Calu3 (cell line): ENCODE measurements around the gene RAP2A. TPM values are rescaled to one million over a fixed set of nuclear protein-coding genes. Genes with fewer than 3 reads are reported as not detected.

ENCODE experiments used
- BruUV-seq: library from RNA; stranded (reverse); fragments of 400-500 nt; replicated peaks from 2 replicates; lab custom pipeline; 2021; lab: Mats Ljungman, UMichigan
- CTCF ChIA-PET: fragments of 300-600 bp; sonication (Branson Sonifier 250); formaldehyde crosslinking; loops from one replicate; lab custom pipeline; 2022; ENCODE audit warnings: antibody characterized with exemption; lab: Charles Lee
- DNase-seq: peaks from one replicate; pipeline ENCODE4 v3.0.0; 2022
- H3K27ac Mint-ChIP-seq: one replicate; pipeline ENCODE4 v1.8.0; 2022; ENCODE audit warnings: mixed read lengths; ENCODE audit not compliant: unreplicated experiment
- H3K27me3 Mint-ChIP-seq: one replicate; pipeline ENCODE4 v1.8.0; 2022; ENCODE audit warnings: mixed read lengths; ENCODE audit not compliant: unreplicated experiment
- H3K36me3 Mint-ChIP-seq: one replicate; pipeline ENCODE4 v1.8.0; 2022; ENCODE audit warnings: mild to moderate bottlenecking, moderate library complexity, mixed read lengths; ENCODE audit not compliant: insufficient read depth, unreplicated experiment
- H3K4me1 Mint-ChIP-seq: one replicate; pipeline ENCODE4 v1.8.0; 2022; ENCODE audit warnings: mild to moderate bottlenecking, low read depth, mixed read lengths; ENCODE audit not compliant: unreplicated experiment
- H3K4me3 Mint-ChIP-seq: one replicate; pipeline ENCODE4 v1.8.0; 2022; ENCODE audit warnings: mild to moderate bottlenecking, low read depth, moderate library complexity, mixed read lengths; ENCODE audit not compliant: unreplicated experiment
- H3K9me3 Mint-ChIP-seq: one replicate; pipeline ENCODE4 v1.8.0; 2022; ENCODE audit warnings: low read depth, mixed read lengths; ENCODE audit not compliant: unreplicated experiment
- intact Hi-C: fragments of 100-400 bp; cut with micrococcal nuclease; formaldehyde crosslinking; loops from one replicate; pipeline ENCODE4 v1.10.0; 2022; ENCODE audit not compliant: unreplicated experiment
- total RNA-seq: library from RNA; stranded (reverse); gene quantifications from 2 replicates; pipeline ENCODE4 v1.2.3, GENCODE V29; 2022
- TF ChIP-seq, protein P1 (sequence below): fragments of 200-600 bp; IDR thresholded peaks from one replicate; pipeline ENCODE4 v1.8.0; 2022; ENCODE audit warnings: antibody characterized with exemption; ENCODE audit not compliant: unreplicated experiment

Gene RAP2A
- total RNA-seq, 1 experiment from 2014 or later: 7.7 TPM

DNA sequence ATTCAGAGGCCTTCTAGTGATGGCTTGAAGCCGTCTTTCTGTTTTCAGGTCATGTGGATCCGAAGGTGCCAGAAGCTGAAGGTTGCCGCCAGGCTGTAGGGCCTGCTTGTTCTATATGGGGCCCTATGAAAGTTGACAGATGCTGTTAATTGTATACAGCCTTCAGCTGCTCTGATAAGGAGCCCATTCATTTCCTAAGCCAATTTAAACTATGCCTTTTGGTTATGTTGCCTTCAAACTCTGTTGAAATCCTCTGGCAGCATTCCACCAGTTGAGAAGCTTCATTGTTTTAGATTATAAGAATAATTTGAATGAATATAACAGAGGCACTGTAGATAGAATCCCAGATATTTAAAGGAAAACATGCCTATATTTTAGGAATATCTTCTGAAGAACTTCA lies 34.4 kb downstream of the RAP2A start:
- no peaks in the 10 kb centered on the region for H3K4me1 Mint-ChIP-seq
- H3K36me3 Mint-ChIP-seq: no peaks in the 10 kb centered on the region
- no peak overlapping the region for H3K27ac Mint-ChIP-seq
- intact Hi-C loops: no loop called here
- H3K27me3 Mint-ChIP-seq: no peaks in the 10 kb centered on the region
- no peaks in the 10 kb centered on the region for H3K9me3 Mint-ChIP-seq
- CTCF ChIA-PET: no interaction called here
- TF ChIP-seq, protein P1, sequence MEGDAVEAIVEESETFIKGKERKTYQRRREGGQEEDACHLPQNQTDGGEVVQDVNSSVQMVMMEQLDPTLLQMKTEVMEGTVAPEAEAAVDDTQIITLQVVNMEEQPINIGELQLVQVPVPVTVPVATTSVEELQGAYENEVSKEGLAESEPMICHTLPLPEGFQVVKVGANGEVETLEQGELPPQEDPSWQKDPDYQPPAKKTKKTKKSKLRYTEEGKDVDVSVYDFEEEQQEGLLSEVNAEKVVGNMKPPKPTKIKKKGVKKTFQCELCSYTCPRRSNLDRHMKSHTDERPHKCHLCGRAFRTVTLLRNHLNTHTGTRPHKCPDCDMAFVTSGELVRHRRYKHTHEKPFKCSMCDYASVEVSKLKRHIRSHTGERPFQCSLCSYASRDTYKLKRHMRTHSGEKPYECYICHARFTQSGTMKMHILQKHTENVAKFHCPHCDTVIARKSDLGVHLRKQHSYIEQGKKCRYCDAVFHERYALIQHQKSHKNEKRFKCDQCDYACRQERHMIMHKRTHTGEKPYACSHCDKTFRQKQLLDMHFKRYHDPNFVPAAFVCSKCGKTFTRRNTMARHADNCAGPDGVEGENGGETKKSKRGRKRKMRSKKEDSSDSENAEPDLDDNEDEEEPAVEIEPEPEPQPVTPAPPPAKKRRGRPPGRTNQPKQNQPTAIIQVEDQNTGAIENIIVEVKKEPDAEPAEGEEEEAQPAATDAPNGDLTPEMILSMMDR: no peak
- BruUV-seq: no TSS peak
- DNase-seq: no peak
- no peak overlapping the region for H3K4me3 Mint-ChIP-seq

DNA sequence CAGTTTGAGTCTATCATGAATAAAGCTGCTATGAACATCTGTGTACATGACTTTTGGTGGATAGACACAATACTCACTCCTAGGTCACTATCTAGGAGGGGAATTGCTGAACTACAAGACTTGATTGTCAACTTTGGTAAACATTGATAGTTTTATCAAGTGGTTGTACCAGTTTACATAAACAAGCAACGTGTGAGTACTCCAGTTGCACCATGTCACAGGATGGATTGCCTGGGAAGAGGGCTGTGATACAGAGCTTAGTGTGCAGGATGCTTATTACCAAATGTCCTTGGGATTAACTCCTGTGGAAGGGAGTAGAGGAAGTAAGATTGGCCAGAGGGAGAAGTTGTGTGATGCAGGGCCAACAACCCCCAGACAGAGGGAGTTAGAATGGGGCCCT lies 37.7 kb downstream of the RAP2A start:
- intact Hi-C loops: no loop called here
- Mint-ChIP-seq H3K36me3 (no peaks in the 10 kb centered on the region), H3K27ac (no peak overlapping the region), H3K9me3 (no peaks in the 10 kb centered on the region), H3K4me1 (no peaks in the 10 kb centered on the region), H3K4me3 (no peak overlapping the region), H3K27me3 (no peaks in the 10 kb centered on the region)
- no peak for DNase-seq
- BruUV-seq: no TSS peak
- CTCF ChIA-PET: no interaction called here
- TF ChIP-seq, protein P1: no peak

DNA sequence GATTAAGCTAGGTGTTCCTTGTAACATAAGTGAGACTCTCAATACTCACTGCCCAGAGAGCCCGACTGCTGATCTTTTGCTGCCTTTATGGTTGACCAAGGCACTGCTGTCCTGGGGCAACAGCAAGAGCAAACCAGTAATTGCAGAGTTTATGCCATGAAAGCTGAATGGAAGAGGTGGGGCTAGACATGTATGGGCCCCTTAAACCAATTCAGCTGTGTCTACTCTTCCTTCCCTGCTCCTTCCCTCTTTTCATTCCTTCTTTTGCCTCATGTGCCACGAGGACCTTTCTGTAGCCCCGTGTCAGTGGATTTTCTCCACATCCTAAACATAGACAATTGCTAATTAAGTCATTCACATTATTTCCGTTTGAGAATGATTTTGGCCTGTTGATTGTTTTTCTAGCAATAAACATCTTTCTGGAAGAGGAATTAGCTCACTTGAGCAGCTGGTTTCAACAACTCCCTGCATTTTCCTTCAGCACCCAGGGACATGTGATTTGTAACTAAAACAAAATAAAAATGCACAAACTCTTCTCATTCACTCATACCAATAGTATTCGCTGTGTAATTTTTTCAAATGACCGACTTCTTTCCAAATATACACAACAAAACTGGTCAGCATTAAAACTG lies 40.5 kb downstream of the RAP2A start:
- DNase-seq: no peak
- intact Hi-C loops: no loop called here
- no peaks in the 10 kb centered on the region for H3K27me3 Mint-ChIP-seq
- H3K4me1 Mint-ChIP-seq: no peaks in the 10 kb centered on the region
- no peaks in the 10 kb centered on the region for H3K36me3 Mint-ChIP-seq
- H3K9me3 Mint-ChIP-seq: no peaks in the 10 kb centered on the region
- CTCF ChIA-PET: interaction anchor here (1.4 kb wide), 1 partner anchor 11 kb away, joined by 3 read pairs; no protein-coding TSS in a partner anchor
- TF ChIP-seq, protein P1: no peak
- no TSS peak for BruUV-seq
- H3K27ac Mint-ChIP-seq: no peak overlapping the region
- no peak overlapping the region for H3K4me3 Mint-ChIP-seq

DNA sequence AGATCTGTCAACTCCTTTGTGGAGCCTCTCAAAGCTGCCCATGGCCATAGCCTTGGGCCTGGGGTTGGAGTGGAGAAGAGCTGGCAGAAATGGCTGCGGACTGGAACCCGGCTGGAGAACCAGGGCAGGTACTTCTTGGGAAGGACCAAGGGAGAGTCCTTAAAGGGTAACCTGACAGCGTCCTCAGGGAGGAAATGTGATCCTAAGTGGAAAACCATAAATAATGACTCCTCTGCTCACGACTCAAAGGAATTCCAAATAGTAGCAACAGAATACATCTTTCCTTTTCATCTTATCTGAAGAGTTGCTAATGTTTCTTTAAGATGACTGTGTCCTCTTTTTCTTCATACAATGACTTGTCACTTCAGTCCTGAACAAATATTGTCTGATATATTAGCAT lies 41.0 kb downstream of the RAP2A start:
- no peaks in the 10 kb centered on the region for H3K36me3 Mint-ChIP-seq
- H3K27ac Mint-ChIP-seq: no peak overlapping the region
- BruUV-seq: no TSS peak
- CTCF ChIA-PET: no interaction called here
- no peak overlapping the region for H3K4me3 Mint-ChIP-seq
- intact Hi-C loops: no loop called here
- no peaks in the 10 kb centered on the region for H3K4me1 Mint-ChIP-seq
- TF ChIP-seq, protein P1: no peak
- no peak for DNase-seq
- H3K27me3 Mint-ChIP-seq: no peaks in the 10 kb centered on the region
- H3K9me3 Mint-ChIP-seq: no peaks in the 10 kb centered on the region
